Stimulated activated CD8-positive, alpha-beta memory T cell treated with anti-CD3 and anti-CD28 coated beads, Interleukin-15, amount 100 ng/mL, for 4 hours (primary cell): ENCODE results near the gene NRG3.

Experiments used
- DNase-seq, 2 donors: peaks; one replicate each; pipeline ENCODE4 v3.0.0-alpha.2; 2020; ENCODE audit warnings: low read depth in 2 of 2

NRG3 gene

GRCh38 chr10:82213784-82214183 lies 338.8 kb downstream of the NRG3 start:
- DNase-seq = no peak

DNA sequence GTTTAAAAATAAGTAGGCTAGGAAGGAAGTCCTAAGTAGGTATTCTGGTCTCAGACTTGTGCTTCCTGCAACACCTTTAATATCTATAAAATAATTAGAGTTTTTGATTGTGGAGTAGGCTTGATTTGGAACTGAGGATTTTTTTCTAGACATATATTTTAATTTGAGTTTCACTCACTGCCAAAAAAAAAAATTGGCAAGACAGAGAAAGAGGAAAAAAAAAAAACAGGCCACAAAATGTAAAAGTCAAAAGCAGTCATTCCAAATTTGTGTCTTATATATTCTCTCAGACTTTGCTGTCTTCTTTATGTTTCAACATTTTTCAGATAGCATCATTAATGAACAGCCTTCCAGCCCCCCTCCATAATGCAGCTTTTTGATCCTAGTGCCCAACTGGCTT lies 346.1 kb downstream of the NRG3 start:
- DNase-seq = no peak

DNA sequence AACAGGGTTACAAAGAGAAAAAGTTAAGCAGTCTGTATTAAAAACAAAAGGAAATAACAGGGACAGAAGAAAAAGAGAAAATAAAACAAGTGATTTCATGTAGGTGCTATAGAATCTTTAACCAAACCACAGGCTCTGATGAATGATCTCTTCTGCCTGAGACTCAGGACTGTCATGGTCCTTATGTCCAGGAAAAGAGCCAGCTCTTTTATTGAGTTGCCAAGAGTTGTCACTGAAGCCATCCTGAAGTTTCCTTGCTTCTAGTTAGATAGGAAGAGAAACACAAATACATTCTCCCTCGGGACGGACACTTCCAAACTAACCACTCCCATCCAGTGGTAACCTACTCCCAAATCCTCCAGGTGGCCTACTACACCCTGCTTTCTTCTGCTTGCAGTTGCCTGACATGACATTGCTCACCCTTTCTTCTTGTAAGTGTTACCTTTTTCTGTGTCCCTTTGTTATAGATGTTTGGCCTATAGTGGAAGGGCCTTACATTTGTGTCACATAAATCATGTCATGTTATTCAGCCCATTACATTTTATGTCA lies 346.7 kb downstream of the NRG3 start:
- DNase-seq = no peak

GRCh38 chr10:82228701-82229100 lies 353.7 kb downstream of the NRG3 start:
- no peak for DNase-seq

- DNase-seq = no peak
These were observed 359.2 kb downstream of the NRG3 start for GRCh38 chr10:82234173-82234572.

- DNase-seq = no peak
These were observed 361.2 kb downstream of the NRG3 start for GRCh38 chr10:82236084-82236731.

- no peak for DNase-seq
These were observed 363.3 kb downstream of the NRG3 start for GRCh38 chr10:82238291-82238690.

GRCh38 chr10:82240408-82240807 lies 365.4 kb downstream of the NRG3 start:
- DNase-seq = no peak

GRCh38 chr10:82242778-82243177 lies 367.8 kb downstream of the NRG3 start:
- no peak for DNase-seq

DNA sequence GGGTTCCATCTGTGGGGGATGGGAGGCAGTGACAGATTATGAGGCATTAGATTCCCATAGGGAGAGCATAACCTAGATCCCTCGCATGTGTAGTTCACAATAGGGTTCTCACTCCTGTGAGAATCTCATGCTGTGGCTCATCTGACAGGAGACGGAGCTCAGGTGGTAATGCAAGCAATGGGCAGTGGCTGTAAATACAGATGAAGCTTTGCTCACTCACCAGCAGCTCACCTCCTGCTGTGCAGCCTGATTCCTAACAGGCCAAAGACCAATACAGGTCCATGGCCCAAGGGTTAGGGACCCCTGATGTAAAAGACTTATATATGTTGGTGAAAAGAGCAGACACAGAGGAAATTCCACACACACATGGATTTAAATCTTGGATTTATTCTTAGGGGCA lies 370.2 kb downstream of the NRG3 start:
- no peak for DNase-seq

DNA sequence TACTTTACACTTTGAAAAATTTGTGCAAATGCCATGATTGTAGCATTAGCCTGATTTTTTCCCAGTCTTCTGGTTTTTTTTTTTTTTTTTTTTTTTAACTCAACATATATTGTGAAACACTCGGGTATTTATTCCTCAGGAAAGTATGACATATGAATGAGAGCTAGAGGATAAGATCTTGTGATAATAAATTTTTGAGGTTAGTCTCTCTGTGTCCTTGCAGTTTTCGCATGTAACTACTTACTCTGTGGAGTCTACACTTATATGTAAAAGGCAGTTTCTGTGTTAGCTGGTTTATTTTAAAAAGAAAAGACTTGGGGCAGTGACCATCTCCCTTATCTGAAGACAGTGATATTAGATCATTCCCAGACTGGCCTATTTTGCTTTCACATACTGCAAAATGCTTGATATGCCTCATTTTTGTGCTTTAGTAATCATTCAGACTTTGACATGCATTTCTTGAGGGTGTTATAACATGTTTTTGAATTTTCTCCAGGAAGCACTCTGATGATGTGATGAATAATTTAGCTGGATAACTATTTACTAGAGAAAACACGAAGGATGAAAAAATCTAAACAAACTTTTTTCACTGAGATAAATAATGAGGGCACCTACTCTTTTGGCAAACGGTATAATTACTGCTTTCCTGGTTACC lies 371.0 kb downstream of the NRG3 start:
- no peak for DNase-seq

DNA sequence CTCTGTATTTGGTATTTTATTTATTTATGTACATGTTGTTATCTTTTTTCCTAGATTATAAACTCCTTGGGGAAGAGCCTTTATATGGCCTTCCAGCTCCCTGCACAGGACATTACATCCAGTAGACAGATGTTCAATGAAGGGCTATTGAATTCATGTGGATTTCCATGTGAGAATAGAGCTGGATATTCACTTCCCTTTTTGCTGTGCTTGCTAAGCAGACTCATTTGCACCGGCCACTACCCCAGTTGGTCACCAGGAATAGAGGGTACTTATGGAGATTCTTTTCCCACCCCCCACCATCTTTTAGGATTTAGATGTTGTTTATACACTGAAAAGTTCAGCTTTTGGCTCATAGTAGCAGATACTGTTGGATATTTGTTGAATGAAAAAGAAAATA lies 374.1 kb downstream of the NRG3 start:
- DNase-seq = no peak

- DNase-seq = no peak
These were observed 376.4 kb downstream of the NRG3 start for GRCh38 chr10:82251222-82251906.

GRCh38 chr10:82252081-82252480 lies 377.1 kb downstream of the NRG3 start:
- DNase-seq = no peak

GRCh38 chr10:82254237-82254636 lies 379.2 kb downstream of the NRG3 start:
- no peak for DNase-seq

- no peak for DNase-seq
These were observed 381.3 kb downstream of the NRG3 start for GRCh38 chr10:82256275-82256674.

- DNase-seq = no peak
These were observed 391.4 kb downstream of the NRG3 start for GRCh38 chr10:82266438-82266837.

DNA sequence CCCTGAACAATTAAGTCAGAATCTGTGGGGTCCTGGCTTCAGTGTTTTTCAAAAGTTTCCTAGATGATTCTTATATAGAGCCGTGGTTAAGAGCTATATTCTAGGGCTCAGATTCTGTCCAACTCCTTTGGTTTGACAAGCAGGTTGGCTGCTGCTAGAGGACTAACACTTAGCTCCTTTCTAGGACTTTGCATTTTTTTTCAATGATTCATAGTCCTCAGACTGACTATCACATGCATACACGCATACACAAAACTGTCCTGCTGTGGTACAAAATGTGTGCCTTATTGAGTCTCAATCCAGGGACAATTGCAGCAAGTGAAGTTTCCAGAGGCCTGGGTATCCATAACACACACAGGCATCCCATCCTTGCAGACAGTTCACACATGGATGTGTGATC lies 392.0 kb downstream of the NRG3 start:
- DNase-seq = no peak

- no peak for DNase-seq
These were observed 392.5 kb downstream of the NRG3 start for GRCh38 chr10:82267465-82267864.

GRCh38 chr10:82267960-82268359 lies 393.0 kb downstream of the NRG3 start:
- no peak for DNase-seq

GRCh38 chr10:82277591-82277990 lies 402.6 kb downstream of the NRG3 start:
- DNase-seq = no peak

- no peak for DNase-seq
These were observed 403.6 kb downstream of the NRG3 start for GRCh38 chr10:82278401-82279182.
